ENCODE measurements around the gene KCTD1. TPM values are rescaled to one million over a fixed set of nuclear protein-coding genes. Genes with fewer than 3 reads are reported as not detected.

Gene KCTD1
- total and polyA plus RNA-seq, 4 donors, result 0.78 to 2.9 (median 2.0) TPM

DNA sequence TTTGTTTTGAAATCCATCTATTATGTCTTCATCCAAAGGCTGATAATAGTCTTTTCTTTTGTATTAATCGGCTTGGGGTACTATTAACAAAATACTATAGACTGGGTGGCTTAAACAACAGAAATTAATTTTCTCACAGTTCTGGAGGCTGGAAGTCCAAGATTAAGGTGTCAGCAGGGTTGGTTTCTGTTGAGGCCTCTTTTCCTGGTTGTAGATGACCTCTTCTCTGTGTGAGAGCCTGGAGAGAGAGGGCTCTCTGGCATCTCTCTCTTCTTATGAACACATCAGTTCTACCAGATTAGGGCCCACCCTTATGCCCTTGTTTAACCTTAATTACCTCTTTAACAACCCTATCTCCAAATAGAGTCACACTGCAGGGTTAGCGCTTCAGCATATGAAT, 14.2 kb upstream of the KCTD1 start (continued):
- TF ChIP-seq, protein P1, sequence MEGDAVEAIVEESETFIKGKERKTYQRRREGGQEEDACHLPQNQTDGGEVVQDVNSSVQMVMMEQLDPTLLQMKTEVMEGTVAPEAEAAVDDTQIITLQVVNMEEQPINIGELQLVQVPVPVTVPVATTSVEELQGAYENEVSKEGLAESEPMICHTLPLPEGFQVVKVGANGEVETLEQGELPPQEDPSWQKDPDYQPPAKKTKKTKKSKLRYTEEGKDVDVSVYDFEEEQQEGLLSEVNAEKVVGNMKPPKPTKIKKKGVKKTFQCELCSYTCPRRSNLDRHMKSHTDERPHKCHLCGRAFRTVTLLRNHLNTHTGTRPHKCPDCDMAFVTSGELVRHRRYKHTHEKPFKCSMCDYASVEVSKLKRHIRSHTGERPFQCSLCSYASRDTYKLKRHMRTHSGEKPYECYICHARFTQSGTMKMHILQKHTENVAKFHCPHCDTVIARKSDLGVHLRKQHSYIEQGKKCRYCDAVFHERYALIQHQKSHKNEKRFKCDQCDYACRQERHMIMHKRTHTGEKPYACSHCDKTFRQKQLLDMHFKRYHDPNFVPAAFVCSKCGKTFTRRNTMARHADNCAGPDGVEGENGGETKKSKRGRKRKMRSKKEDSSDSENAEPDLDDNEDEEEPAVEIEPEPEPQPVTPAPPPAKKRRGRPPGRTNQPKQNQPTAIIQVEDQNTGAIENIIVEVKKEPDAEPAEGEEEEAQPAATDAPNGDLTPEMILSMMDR (IDR thresholded peaks at IDR 0.05; ENCODE audit: low read depth, low read length, missing input control), result no peak
- TF ChIP-seq RAD21 (IDR thresholded peaks at IDR 0.05), result no peak

DNA sequence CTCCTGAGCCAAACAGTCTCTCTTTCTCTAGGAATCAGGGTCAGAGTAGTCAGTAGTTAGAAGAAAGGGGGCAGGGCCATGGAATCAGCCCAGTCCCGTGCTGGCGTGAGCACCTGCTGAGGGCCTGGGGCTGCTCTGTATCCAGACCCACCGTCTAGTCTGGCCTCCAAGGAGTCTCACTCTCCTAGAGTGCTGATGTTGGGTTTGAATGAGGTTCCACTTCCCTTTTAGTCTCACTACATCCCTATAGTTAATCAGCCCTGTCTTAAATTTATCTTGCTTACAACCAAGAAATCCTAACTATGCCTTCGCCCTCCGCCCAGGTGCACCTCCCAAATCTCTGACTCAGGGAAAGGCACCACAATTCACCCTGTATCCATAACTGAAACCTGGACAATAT, 13.4 kb upstream of the KCTD1 start:
- H3K9ac ChIP-seq (ENCODE audit: low read depth in 1 of 2, low read length in 2 of 2), result no peak overlapping the region
- H3K27ac ChIP-seq (ENCODE audit: low read depth in 1 of 2, low read length in 2 of 2), result no peak overlapping the region
- H3K4me3 ChIP-seq (ENCODE audit: low read depth in 1 of 3, low read length in 3 of 3), result no peak overlapping the region
- no peaks in the 10 kb centered on the region for H3K27me3 ChIP-seq (ENCODE audit: control insufficient read depth in 4 of 4, insufficient read depth in 4 of 4, low read length in 3 of 4)
- no peaks in the 10 kb centered on the region for H3K9me3 ChIP-seq (ENCODE audit: control insufficient read depth in 4 of 4, low read length in 3 of 4)
- no peaks in the 10 kb centered on the region for H3K36me3 ChIP-seq (ENCODE audit: control insufficient read depth in 4 of 4, insufficient read depth in 3 of 4, low read depth in 1 of 4, low read length in 3 of 4)
- TF ChIP-seq, protein P2, sequence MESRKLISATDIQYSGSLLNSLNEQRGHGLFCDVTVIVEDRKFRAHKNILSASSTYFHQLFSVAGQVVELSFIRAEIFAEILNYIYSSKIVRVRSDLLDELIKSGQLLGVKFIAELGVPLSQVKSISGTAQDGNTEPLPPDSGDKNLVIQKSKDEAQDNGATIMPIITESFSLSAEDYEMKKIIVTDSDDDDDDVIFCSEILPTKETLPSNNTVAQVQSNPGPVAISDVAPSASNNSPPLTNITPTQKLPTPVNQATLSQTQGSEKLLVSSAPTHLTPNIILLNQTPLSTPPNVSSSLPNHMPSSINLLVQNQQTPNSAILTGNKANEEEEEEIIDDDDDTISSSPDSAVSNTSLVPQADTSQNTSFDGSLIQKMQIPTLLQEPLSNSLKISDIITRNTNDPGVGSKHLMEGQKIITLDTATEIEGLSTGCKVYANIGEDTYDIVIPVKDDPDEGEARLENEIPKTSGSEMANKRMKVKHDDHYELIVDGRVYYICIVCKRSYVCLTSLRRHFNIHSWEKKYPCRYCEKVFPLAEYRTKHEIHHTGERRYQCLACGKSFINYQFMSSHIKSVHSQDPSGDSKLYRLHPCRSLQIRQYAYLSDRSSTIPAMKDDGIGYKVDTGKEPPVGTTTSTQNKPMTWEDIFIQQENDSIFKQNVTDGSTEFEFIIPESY (IDR thresholded peaks at IDR 0.05), result no peak
- TF ChIP-seq SP1 (IDR thresholded peaks at IDR 0.05), result no peak
- TF ChIP-seq HNF4A (conservative IDR thresholded peaks at IDR 0.05), result no peak
- TF ChIP-seq, protein P3, sequence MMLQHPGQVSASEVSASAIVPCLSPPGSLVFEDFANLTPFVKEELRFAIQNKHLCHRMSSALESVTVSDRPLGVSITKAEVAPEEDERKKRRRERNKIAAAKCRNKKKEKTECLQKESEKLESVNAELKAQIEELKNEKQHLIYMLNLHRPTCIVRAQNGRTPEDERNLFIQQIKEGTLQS (IDR thresholded peaks at IDR 0.05), result no peak
- no peak for TF ChIP-seq JUND (IDR thresholded peaks at IDR 0.05)
- TF ChIP-seq, protein P4, sequence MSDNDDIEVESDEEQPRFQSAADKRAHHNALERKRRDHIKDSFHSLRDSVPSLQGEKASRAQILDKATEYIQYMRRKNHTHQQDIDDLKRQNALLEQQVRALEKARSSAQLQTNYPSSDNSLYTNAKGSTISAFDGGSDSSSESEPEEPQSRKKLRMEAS (IDR thresholded peaks at IDR 0.05), result no peak
- TF ChIP-seq YY1 (IDR thresholded peaks at IDR 0.05), result no peak
- TF ChIP-seq EGR1 (IDR thresholded peaks at IDR 0.05; ENCODE audit: low read depth in 2 of 2), result no peak
- 87% methylated on average over 5 of the region's 5 CpGs for WGBS
- H3K4me1 ChIP-seq (ENCODE audit: control insufficient read depth in 4 of 4, insufficient read depth in 4 of 4, low read length in 3 of 4), result no peaks in the 10 kb centered on the region
- DNase-seq (ENCODE audit: low spot score), result no peak

DNA sequence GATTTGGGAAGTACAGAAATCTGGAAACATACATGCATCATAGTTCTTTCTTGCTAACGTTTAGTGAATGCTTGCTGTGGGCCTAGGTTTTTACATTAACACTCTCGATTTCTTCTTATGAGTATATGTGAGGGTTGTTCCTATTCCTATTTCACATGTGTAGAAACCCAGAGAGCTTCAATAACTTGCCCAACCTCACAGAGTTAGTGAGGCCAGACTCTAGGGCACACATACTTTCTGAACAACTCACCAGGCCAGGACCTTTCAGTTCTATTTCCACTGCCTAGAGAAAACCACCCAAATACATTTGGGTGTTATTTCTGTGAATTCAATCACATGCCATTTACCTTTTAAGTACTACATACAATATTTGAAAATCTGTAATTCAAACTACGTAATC, 8.2 kb upstream of the KCTD1 start:
- Histone ChIP-seq H3K9ac (ENCODE audit: low read depth in 1 of 2, low read length in 2 of 2) (no peak overlapping the region), H3K36me3 (ENCODE audit: control insufficient read depth in 4 of 4, insufficient read depth in 3 of 4, low read depth in 1 of 4, low read length in 3 of 4) (no peaks in the 10 kb centered on the region), H3K27me3 (ENCODE audit: control insufficient read depth in 4 of 4, insufficient read depth in 4 of 4, low read length in 3 of 4) (no peaks in the 10 kb centered on the region), H3K4me3 (ENCODE audit: low read depth in 1 of 3, low read length in 3 of 3) (no peak overlapping the region), H3K9me3 (ENCODE audit: control insufficient read depth in 4 of 4, low read length in 3 of 4) (no peaks in the 10 kb centered on the region), H3K4me1 (ENCODE audit: control insufficient read depth in 4 of 4, insufficient read depth in 4 of 4, low read length in 3 of 4) (no peaks in the 10 kb centered on the region), H3K27ac (ENCODE audit: low read depth in 1 of 2, low read length in 2 of 2) (no peak overlapping the region)
- WGBS, result 80% methylated on average over 3 of the region's 3 CpGs
- TF ChIP-seq FOXA2 (IDR thresholded peaks at IDR 0.05), result no peak
- no peak for TF ChIP-seq YY1 (IDR thresholded peaks at IDR 0.05)
- no peak for TF ChIP-seq FOXA1 (IDR thresholded peaks at IDR 0.05)
- no peak for TF ChIP-seq RAD21 (IDR thresholded peaks at IDR 0.05)
- TF ChIP-seq EGR1 (IDR thresholded peaks at IDR 0.05; ENCODE audit: low read depth in 2 of 2), result no peak
- TF ChIP-seq GABPA (IDR thresholded peaks at IDR 0.05 in 1 of 2, conservative IDR thresholded peaks at IDR 0.05 in 1 of 2), result no peak
- TF ChIP-seq NR2F2 (IDR thresholded peaks at IDR 0.05), result no peak
- no peak for TF ChIP-seq SP1 (IDR thresholded peaks at IDR 0.05)
- no peak for TF ChIP-seq HNF4G (IDR thresholded peaks at IDR 0.05)
- no peak for TF ChIP-seq HNF4A (conservative IDR thresholded peaks at IDR 0.05)
- TF ChIP-seq JUND (IDR thresholded peaks at IDR 0.05), result no peak
- TF ChIP-seq, protein P3 (IDR thresholded peaks at IDR 0.05), result no peak
- TF ChIP-seq, protein P2 (IDR thresholded peaks at IDR 0.05), result no peak
- TF ChIP-seq, protein P1 (IDR thresholded peaks at IDR 0.05; ENCODE audit: low read depth, low read length, missing input control), result no peak
- TF ChIP-seq, protein P5, sequence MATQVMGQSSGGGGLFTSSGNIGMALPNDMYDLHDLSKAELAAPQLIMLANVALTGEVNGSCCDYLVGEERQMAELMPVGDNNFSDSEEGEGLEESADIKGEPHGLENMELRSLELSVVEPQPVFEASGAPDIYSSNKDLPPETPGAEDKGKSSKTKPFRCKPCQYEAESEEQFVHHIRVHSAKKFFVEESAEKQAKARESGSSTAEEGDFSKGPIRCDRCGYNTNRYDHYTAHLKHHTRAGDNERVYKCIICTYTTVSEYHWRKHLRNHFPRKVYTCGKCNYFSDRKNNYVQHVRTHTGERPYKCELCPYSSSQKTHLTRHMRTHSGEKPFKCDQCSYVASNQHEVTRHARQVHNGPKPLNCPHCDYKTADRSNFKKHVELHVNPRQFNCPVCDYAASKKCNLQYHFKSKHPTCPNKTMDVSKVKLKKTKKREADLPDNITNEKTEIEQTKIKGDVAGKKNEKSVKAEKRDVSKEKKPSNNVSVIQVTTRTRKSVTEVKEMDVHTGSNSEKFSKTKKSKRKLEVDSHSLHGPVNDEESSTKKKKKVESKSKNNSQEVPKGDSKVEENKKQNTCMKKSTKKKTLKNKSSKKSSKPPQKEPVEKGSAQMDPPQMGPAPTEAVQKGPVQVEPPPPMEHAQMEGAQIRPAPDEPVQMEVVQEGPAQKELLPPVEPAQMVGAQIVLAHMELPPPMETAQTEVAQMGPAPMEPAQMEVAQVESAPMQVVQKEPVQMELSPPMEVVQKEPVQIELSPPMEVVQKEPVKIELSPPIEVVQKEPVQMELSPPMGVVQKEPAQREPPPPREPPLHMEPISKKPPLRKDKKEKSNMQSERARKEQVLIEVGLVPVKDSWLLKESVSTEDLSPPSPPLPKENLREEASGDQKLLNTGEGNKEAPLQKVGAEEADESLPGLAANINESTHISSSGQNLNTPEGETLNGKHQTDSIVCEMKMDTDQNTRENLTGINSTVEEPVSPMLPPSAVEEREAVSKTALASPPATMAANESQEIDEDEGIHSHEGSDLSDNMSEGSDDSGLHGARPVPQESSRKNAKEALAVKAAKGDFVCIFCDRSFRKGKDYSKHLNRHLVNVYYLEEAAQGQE (IDR thresholded peaks at IDR 0.05), result no peak
- TF ChIP-seq RXRA (IDR thresholded peaks at IDR 0.05), result no peak
- TF ChIP-seq TAF1 (conservative IDR thresholded peaks at IDR 0.05), result no peak
- DNase-seq (ENCODE audit: low spot score), result no peak
